ENCODE data around the gene TNNT2.

GRCh38 chr1:201409440-201409839 lies 32.0 kb upstream of the TNNT2 start:
- TF ChIP-seq CTCF (IDR thresholded peaks at IDR 0.05) = no peak
- TF ChIP-seq POLR2AphosphoS5 (IDR thresholded peaks at IDR 0.05; ENCODE audit: low read depth, low read length) = no peak
- TF ChIP-seq SIN3A (IDR thresholded peaks at IDR 0.05; ENCODE audit: borderline replicate concordance, insufficient read depth, low read depth, low read length) = no peak
- no peak for TF ChIP-seq REST (IDR thresholded peaks at IDR 0.05; ENCODE audit: insufficient read depth in 1 of 2, low read depth in 2 of 2, low read length in 1 of 2)
- no peak for TF ChIP-seq TCF7L2 (IDR thresholded peaks at IDR 0.05; ENCODE audit: low read depth, low read length)

Measured in Panc1 (cell line).